Measurements from ENCODE around the gene RNASE13.
"Not testable (repeated sequence)": the region's sequence is repeated elsewhere in the genome, so short reads cannot be mapped to it uniquely, and the experiment has no call there.

Gene RNASE13

DNA sequence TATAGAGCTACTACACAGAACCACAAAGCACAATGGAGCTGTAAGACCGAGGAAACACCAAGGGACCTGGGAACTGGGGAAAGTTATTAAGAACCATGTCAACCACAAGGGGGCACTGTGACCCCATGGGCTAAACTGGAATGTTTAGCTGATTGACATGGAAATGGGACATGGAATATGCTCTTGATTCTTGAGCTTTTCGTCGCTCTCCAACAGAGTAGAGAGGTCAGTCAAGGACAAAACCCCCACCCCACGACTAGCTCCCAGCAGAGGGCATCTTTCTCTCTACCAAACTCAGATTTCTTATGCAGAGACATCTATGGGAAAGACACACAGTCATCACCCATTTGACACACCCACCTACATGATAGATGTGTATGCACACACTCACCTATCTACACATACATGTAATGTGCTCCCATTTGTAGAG, 19.8 kb downstream of the RNASE13 start:
- no peak overlapping the region for H3K23ac ChIP-seq (ENCODE audit: low read length)
- H3K56ac ChIP-seq (ENCODE audit: low read length), result peak overlapping the region; percentile 53
- H3K27ac ChIP-seq (ENCODE audit: low read depth, low read length), result no peak overlapping the region
- H3K4me2 ChIP-seq (ENCODE audit: low read length), result no peak overlapping the region
- no peak overlapping the region for H3K18ac ChIP-seq (ENCODE audit: low read length)
- H3K9ac ChIP-seq (ENCODE audit: low read length), result no peak overlapping the region
- no peak overlapping the region for H3K4me3 ChIP-seq (ENCODE audit: low read length)
- DNase-seq, result peak; percentile 94
- H2BK15ac ChIP-seq (replicated peaks; ENCODE audit: low read depth), result no peak overlapping the region
- H3K79me1 ChIP-seq (ENCODE audit: low read length), result no peaks in the 10 kb centered on the region
- no peak overlapping the region for H4K8ac ChIP-seq (ENCODE audit: low read depth, low read length)
- H3K27me3 ChIP-seq (ENCODE audit: insufficient read depth, low read length, poor library complexity), result no peaks in the 10 kb centered on the region
- H3K79me2 ChIP-seq (ENCODE audit: control insufficient read depth, insufficient read depth, low read length), result no peaks in the 10 kb centered on the region
- H3K36me3 ChIP-seq (ENCODE audit: control insufficient read depth, insufficient read depth, low read length), result no peaks in the 10 kb centered on the region
- H3K4me1 ChIP-seq (ENCODE audit: control insufficient read depth, low read depth, low read length), result peaks cover 2% of the 10 kb centered on the region
- WGBS (ENCODE audit: extremely low coverage, insufficient coverage, low lambda C conversion rate), result no CpG with 5 or more reads among the region's 4 CpGs
- no peak overlapping the region for H2AK5ac ChIP-seq (ENCODE audit: low read length)
- H2BK5ac ChIP-seq (ENCODE audit: low read length), result no peak overlapping the region
- no peak overlapping the region for H4K5ac ChIP-seq (ENCODE audit: low read length)
- no peak overlapping the region for H2BK120ac ChIP-seq (ENCODE audit: low read depth, low read length)
- H3K4ac ChIP-seq (ENCODE audit: low read depth, low read length), result no peak overlapping the region

DNA sequence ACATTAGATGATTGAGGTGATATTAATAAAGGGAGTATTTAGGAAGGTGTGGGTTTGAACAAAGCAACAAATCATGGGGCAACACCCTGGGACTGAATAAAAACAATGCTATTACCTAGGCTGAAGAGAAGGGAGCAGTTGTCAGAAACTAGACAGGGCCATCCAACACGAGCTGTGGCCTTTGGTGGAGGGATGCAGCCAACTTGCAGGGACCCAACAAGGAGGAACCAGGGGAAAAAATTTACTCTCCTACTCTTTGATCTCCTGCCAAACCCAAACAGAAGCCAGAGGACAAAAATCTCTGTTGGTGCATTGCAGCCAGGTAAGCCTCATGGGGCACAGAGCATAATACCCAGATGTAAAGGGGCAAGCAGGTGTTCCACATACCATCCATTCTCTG, 23.5 kb downstream of the RNASE13 start:
- Histone ChIP-seq H3K23ac (ENCODE audit: low read length) (no peak overlapping the region), H3K27me3 (ENCODE audit: insufficient read depth, low read length, poor library complexity) (no peaks in the 10 kb centered on the region), H3K4me1 (ENCODE audit: control insufficient read depth, low read depth, low read length) (peaks cover 2% of the 10 kb centered on the region), H3K18ac (ENCODE audit: low read length) (no peak overlapping the region), H3K4me3 (ENCODE audit: low read length) (no peak overlapping the region), H4K5ac (ENCODE audit: low read length) (no peak overlapping the region), H4K8ac (ENCODE audit: low read depth, low read length) (no peak overlapping the region), H3K56ac (ENCODE audit: low read length) (no peak overlapping the region), H3K27ac (ENCODE audit: low read depth, low read length) (no peak overlapping the region), H3K36me3 (ENCODE audit: control insufficient read depth, insufficient read depth, low read length) (no peaks in the 10 kb centered on the region), H3K4me2 (ENCODE audit: low read length) (no peak overlapping the region), H3K9ac (ENCODE audit: low read length) (no peak overlapping the region), H2AK5ac (ENCODE audit: low read length) (no peak overlapping the region), H2BK15ac (replicated peaks; ENCODE audit: low read depth) (no peak overlapping the region), H3K79me2 (ENCODE audit: control insufficient read depth, insufficient read depth, low read length) (no peaks in the 10 kb centered on the region), H3K79me1 (ENCODE audit: low read length) (no peaks in the 10 kb centered on the region), H3K4ac (ENCODE audit: low read depth, low read length) (no peak overlapping the region), H2BK5ac (ENCODE audit: low read length) (no peak overlapping the region), H2BK120ac (ENCODE audit: low read depth, low read length) (no peak overlapping the region)
- no peak for DNase-seq
- WGBS (ENCODE audit: extremely low coverage, insufficient coverage, low lambda C conversion rate), result no CpG with 5 or more reads among the region's 1 CpG

DNA sequence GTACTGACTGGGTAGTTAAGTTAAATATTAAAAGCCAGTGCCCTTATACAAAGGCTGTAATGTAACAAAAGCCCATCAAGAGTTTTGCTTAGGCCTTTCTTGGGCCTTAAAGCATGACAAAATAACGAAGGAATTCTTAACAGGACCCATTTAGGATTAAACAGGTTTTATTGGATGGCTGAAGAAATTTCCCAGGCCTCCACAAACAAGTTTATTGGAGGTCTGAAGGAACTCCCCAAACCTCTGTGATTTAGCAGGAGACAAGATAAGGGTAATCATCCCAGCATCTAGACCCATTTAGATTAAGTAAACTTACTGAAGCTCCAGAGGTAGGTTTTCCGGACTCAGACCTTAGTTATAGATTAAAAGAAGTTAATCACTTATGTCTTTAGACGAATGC, 24.9 kb downstream of the RNASE13 start:
- not testable (repeated sequence) for H3K18ac ChIP-seq (ENCODE audit: low read length); H3K79me1 ChIP-seq (ENCODE audit: low read length); H3K36me3 ChIP-seq (ENCODE audit: control insufficient read depth, insufficient read depth, low read length); H2BK120ac ChIP-seq (ENCODE audit: low read depth, low read length); H3K4ac ChIP-seq (ENCODE audit: low read depth, low read length); H3K79me2 ChIP-seq (ENCODE audit: control insufficient read depth, insufficient read depth, low read length); H3K23ac ChIP-seq (ENCODE audit: low read length); H3K4me1 ChIP-seq (ENCODE audit: control insufficient read depth, low read depth, low read length); H3K4me3 ChIP-seq (ENCODE audit: low read length); H2AK5ac ChIP-seq (ENCODE audit: low read length); H3K4me2 ChIP-seq (ENCODE audit: low read length); DNase-seq; H3K27me3 ChIP-seq (ENCODE audit: insufficient read depth, low read length, poor library complexity); H3K9ac ChIP-seq (ENCODE audit: low read length); H3K27ac ChIP-seq (ENCODE audit: low read depth, low read length); H4K8ac ChIP-seq (ENCODE audit: low read depth, low read length); H4K5ac ChIP-seq (ENCODE audit: low read length); H2BK5ac ChIP-seq (ENCODE audit: low read length); H2BK15ac ChIP-seq (replicated peaks; ENCODE audit: low read depth); H3K56ac ChIP-seq (ENCODE audit: low read length)
- WGBS (ENCODE audit: extremely low coverage, insufficient coverage, low lambda C conversion rate), result no CpG with 5 or more reads among the region's 3 CpGs

DNA sequence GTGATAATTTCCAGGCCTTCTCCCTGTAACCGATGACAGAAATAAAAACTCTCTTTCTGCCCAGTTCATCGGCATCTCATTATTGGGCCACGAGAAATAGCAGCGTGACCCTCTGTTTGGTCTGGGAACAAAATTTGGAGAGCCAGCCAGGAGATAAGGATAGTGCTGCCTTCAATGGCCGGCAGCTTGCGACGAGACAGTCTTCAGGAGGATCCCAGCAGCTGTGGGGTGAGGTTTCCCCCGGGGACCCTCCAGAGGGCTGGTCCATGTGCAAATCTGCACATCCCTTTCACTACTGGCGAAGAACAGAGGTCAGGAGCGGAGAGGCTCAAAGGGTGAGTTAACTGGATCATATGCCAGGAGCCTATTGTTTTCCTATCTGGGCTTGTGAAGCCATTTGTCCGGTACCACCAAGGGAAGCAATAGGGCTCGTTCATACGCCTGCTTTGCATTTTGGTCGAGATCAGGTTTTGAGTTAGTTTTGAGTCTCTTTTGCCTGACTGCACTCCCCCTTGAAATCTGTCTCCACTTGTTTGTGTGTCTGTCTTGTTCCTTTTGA, 30.7 kb downstream of the RNASE13 start:
- DNase-seq, result no peak
- no peaks in the 10 kb centered on the region for H3K27me3 ChIP-seq (ENCODE audit: insufficient read depth, low read length, poor library complexity)
- H2BK15ac ChIP-seq (replicated peaks; ENCODE audit: low read depth), result no peak overlapping the region
- H3K23ac ChIP-seq (ENCODE audit: low read length), result no peak overlapping the region
- no peak overlapping the region for H3K27ac ChIP-seq (ENCODE audit: low read depth, low read length)
- H3K79me1 ChIP-seq (ENCODE audit: low read length), result no peaks in the 10 kb centered on the region
- no CpG with 5 or more reads among the region's 14 CpGs for WGBS (ENCODE audit: extremely low coverage, insufficient coverage, low lambda C conversion rate)
- H2BK5ac ChIP-seq (ENCODE audit: low read length), result no peak overlapping the region
- H3K9ac ChIP-seq (ENCODE audit: low read length), result no peak overlapping the region
- no peak overlapping the region for H3K18ac ChIP-seq (ENCODE audit: low read length)
- no peak overlapping the region for H2AK5ac ChIP-seq (ENCODE audit: low read length)
- H3K4me2 ChIP-seq (ENCODE audit: low read length), result no peak overlapping the region
- no peaks in the 10 kb centered on the region for H3K36me3 ChIP-seq (ENCODE audit: control insufficient read depth, insufficient read depth, low read length)
- no peak overlapping the region for H3K56ac ChIP-seq (ENCODE audit: low read length)
- H2BK120ac ChIP-seq (ENCODE audit: low read depth, low read length), result no peak overlapping the region
- no peak overlapping the region for H4K8ac ChIP-seq (ENCODE audit: low read depth, low read length)
- H3K4me1 ChIP-seq (ENCODE audit: control insufficient read depth, low read depth, low read length), result peaks cover 5% of the 10 kb centered on the region
- H3K4ac ChIP-seq (ENCODE audit: low read depth, low read length), result no peak overlapping the region
- H3K79me2 ChIP-seq (ENCODE audit: control insufficient read depth, insufficient read depth, low read length), result no peaks in the 10 kb centered on the region
- H3K4me3 ChIP-seq (ENCODE audit: low read length), result no peak overlapping the region
- H4K5ac ChIP-seq (ENCODE audit: low read length), result no peak overlapping the region

DNA sequence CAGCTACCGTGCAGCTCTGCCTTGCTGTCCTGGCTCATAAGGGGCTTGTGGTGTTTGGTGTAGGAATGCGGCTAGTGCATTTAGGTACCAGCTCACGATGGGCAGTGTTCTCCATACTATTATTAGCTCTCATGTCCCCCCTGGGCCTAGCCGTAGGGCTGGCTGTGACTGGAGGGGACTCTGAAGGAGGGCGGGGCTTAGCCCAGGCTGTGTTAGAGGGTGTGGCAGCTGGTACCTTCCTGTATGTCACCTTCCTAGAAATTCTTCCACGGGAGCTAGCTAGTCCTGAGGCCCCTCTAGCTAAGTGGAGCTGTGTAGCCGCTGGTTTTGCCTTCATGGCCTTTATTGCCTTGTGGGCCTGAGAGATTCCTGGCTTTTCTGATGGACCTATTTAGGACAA, 33.4 kb downstream of the RNASE13 start:
- H2BK120ac ChIP-seq (ENCODE audit: low read depth, low read length), result no peak overlapping the region
- H2BK5ac ChIP-seq (ENCODE audit: low read length), result no peak overlapping the region
- H3K4ac ChIP-seq (ENCODE audit: low read depth, low read length), result no peak overlapping the region

DNA sequence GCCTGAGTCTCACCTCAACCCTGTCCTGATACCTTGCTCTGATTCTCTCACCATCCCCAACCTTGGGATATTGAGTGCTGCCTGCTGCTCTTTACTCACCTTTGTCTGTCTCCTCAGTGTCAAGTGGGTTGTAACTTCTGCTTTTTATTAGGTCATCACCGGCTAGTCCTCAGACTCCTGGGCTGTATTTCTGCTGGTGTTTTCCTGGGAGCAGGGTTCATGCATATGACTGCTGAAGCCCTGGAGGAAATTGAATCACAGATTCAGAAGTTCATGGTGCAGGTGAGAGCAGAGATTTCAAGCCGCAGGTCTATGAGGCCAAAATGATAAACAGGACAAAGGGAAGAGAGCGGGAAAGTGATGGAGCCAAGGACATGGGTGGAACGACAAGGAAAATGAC, 35.0 kb downstream of the RNASE13 start:
- no peak overlapping the region for H3K27ac ChIP-seq (ENCODE audit: low read depth, low read length)

More for the DNA sequence above, 33.4 kb downstream of the RNASE13 start:
- Histone ChIP-seq H3K4me1 (ENCODE audit: control insufficient read depth, low read depth, low read length) (peaks cover 8% of the 10 kb centered on the region), H3K79me2 (ENCODE audit: control insufficient read depth, insufficient read depth, low read length) (no peaks in the 10 kb centered on the region), H2AK5ac (ENCODE audit: low read length) (no peak overlapping the region), H3K27me3 (ENCODE audit: insufficient read depth, low read length, poor library complexity) (no peaks in the 10 kb centered on the region), H3K27ac (ENCODE audit: low read depth, low read length) (no peak overlapping the region), H4K8ac (ENCODE audit: low read depth, low read length) (no peak overlapping the region), H3K9ac (ENCODE audit: low read length) (no peak overlapping the region), H3K4me2 (ENCODE audit: low read length) (no peak overlapping the region), H2BK15ac (replicated peaks; ENCODE audit: low read depth) (no peak overlapping the region), H3K79me1 (ENCODE audit: low read length) (no peaks in the 10 kb centered on the region), H3K18ac (ENCODE audit: low read length) (no peak overlapping the region), H3K56ac (ENCODE audit: low read length) (peak overlapping the region; percentile 2), H3K36me3 (ENCODE audit: control insufficient read depth, insufficient read depth, low read length) (peaks cover 1% of the 10 kb centered on the region), H3K4me3 (ENCODE audit: low read length) (no peak overlapping the region), H4K5ac (ENCODE audit: low read length) (no peak overlapping the region), H3K23ac (ENCODE audit: low read length) (no peak overlapping the region)
- WGBS (ENCODE audit: extremely low coverage, insufficient coverage, low lambda C conversion rate), result no CpG with 5 or more reads among the region's 7 CpGs
- DNase-seq, result no peak

More for the DNA sequence above, 35.0 kb downstream of the RNASE13 start:
- Histone ChIP-seq H2BK120ac (ENCODE audit: low read depth, low read length) (no peak overlapping the region), H3K4me3 (ENCODE audit: low read length) (no peak overlapping the region), H3K4ac (ENCODE audit: low read depth, low read length) (no peak overlapping the region), H3K79me1 (ENCODE audit: low read length) (no peaks in the 10 kb centered on the region), H4K8ac (ENCODE audit: low read depth, low read length) (no peak overlapping the region), H4K5ac (ENCODE audit: low read length) (no peak overlapping the region), H3K27me3 (ENCODE audit: insufficient read depth, low read length, poor library complexity) (no peaks in the 10 kb centered on the region), H2BK15ac (replicated peaks; ENCODE audit: low read depth) (no peak overlapping the region), H2BK5ac (ENCODE audit: low read length) (no peak overlapping the region), H3K36me3 (ENCODE audit: control insufficient read depth, insufficient read depth, low read length) (peaks cover 7% of the 10 kb centered on the region), H3K18ac (ENCODE audit: low read length) (no peak overlapping the region), H3K23ac (ENCODE audit: low read length) (no peak overlapping the region), H3K4me1 (ENCODE audit: control insufficient read depth, low read depth, low read length) (peaks cover 8% of the 10 kb centered on the region), H3K9ac (ENCODE audit: low read length) (peak overlapping the region; percentile 32), H3K4me2 (ENCODE audit: low read length) (no peak overlapping the region), H3K79me2 (ENCODE audit: control insufficient read depth, insufficient read depth, low read length) (no peaks in the 10 kb centered on the region), H2AK5ac (ENCODE audit: low read length) (no peak overlapping the region), H3K56ac (ENCODE audit: low read length) (no peak overlapping the region)
- no CpG with 5 or more reads among the region's 4 CpGs for WGBS (ENCODE audit: extremely low coverage, insufficient coverage, low lambda C conversion rate)
- no peak for DNase-seq
